Measurements from ENCODE around the gene RSPH9. TPM values are rescaled to one million over a fixed set of nuclear protein-coding genes. Genes with fewer than 3 reads are reported as not detected.

RSPH9 gene
- total RNA-seq: 0.20 TPM
- long read RNA-seq: 0 reads

- DNase-seq (peak; percentile 85), ATAC-seq (peak; percentile 89)
- intact Hi-C loops (cut with DNase I): no loop called here
- H3K27ac ChIP-seq: peak within 1 kb of the TSS; percentile 24
- H3K4me3 ChIP-seq: peak within 1 kb of the TSS; percentile 59
- H3K4me1 ChIP-seq: no peaks in the 10 kb centered on the region
- TF ChIP-seq CTCF (IDR thresholded peaks at IDR 0.05): no peak
- peaks cover 19% of the 10 kb centered on the region for H3K36me3 ChIP-seq
- no peaks in the 10 kb centered on the region for H3K27me3 ChIP-seq
- no peaks in the 10 kb centered on the region for H3K9me3 ChIP-seq
These were observed at the start of gene RSPH9 for GRCh38 chr6:43644940-43645612. Gene RSPH9, plus strand, starts transcription at chr6:43645036. Its CDS starts 63 bp downstream, at chr6:43645099.

GRCh38 chr6:43600595-43600994, 44.2 kb upstream of the RSPH9 start:
- no peaks in the 10 kb centered on the region for H3K9me3 ChIP-seq
- DNase-seq (no peak), ATAC-seq (no peak)
- H3K36me3 ChIP-seq: peaks cover 70% of the 10 kb centered on the region
- H3K4me1 ChIP-seq: no peaks in the 10 kb centered on the region
- intact Hi-C loops (cut with DNase I): no loop called here
- H3K27me3 ChIP-seq: no peaks in the 10 kb centered on the region
- H3K27ac ChIP-seq: no peak overlapping the region
- no peak for TF ChIP-seq CTCF (IDR thresholded peaks at IDR 0.05)
- no peak overlapping the region for H3K4me3 ChIP-seq

- intact Hi-C loops (cut with DNase I): no loop called here
- ATAC-seq (no peak), DNase-seq (no peak)
- TF ChIP-seq CTCF (IDR thresholded peaks at IDR 0.05): no peak
- no peaks in the 10 kb centered on the region for H3K27me3 ChIP-seq
- H3K27ac ChIP-seq: no peak overlapping the region
- H3K4me3 ChIP-seq: no peak overlapping the region
- peaks cover 73% of the 10 kb centered on the region for H3K36me3 ChIP-seq
- H3K4me1 ChIP-seq: no peaks in the 10 kb centered on the region
- no peaks in the 10 kb centered on the region for H3K9me3 ChIP-seq
These were observed 40.7 kb upstream of the RSPH9 start for GRCh38 chr6:43604174-43604573.

DNA sequence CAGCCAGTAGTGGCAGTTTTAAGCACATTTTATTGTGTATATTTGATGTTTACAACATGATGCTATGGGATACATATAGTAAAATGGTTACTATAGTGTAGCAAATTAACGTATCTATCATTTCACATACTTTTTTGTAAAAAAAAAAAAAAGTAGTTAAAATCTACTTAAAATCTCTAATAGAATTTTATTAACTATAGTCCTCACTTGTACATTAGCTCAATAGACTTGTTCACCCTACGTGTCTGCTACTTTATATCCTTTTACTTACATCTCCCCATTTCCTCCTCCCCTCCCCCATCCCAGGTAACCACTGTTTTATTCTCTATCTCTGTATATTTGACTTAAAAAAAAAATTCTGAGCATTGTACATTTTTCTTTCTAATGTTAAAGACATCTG, 38.8 kb upstream of the RSPH9 start:
- Histone ChIP-seq H3K4me1 (no peaks in the 10 kb centered on the region), H3K9me3 (no peaks in the 10 kb centered on the region), H3K36me3 (peaks cover 76% of the 10 kb centered on the region), H3K27me3 (no peaks in the 10 kb centered on the region), H3K4me3 (no peak overlapping the region), H3K27ac (no peak overlapping the region)
- no peak for ATAC-seq
- no peak for DNase-seq
- intact Hi-C loops (cut with DNase I): no loop called here
- no peak for TF ChIP-seq CTCF (IDR thresholded peaks at IDR 0.05)

GRCh38 chr6:43608310-43608763, 36.5 kb upstream of the RSPH9 start:
- no peaks in the 10 kb centered on the region for H3K9me3 ChIP-seq
- no peaks in the 10 kb centered on the region for H3K27me3 ChIP-seq
- H3K36me3 ChIP-seq: peaks cover 76% of the 10 kb centered on the region
- no peaks in the 10 kb centered on the region for H3K4me1 ChIP-seq
- no peak overlapping the region for H3K27ac ChIP-seq
- no peak for DNase-seq
- ATAC-seq: peak; percentile 83
- TF ChIP-seq CTCF (IDR thresholded peaks at IDR 0.05): peak; percentile 84
- intact Hi-C loops (cut with DNase I): no loop called here
- H3K4me3 ChIP-seq: no peak overlapping the region

Data from upper lobe of right lung (tissue), 1 donor.